Trophoblast cell (in vitro differentiated cells and primary cell): ENCODE measurements around the gene VSIG8.

Source experiments
- DNase-seq, 2 donors: peaks; one replicate each; pipeline ENCODE4 v3.0.0-alpha.2; 2016
- H2AFZ ChIP-seq: 2 replicates; pipeline ENCODE4 v1.6.1; 2013; ENCODE audit warnings: low read length, moderate library complexity, mild to moderate bottlenecking; ENCODE audit not compliant: insufficient read depth, poor library complexity
- H2AK5ac ChIP-seq: 2 replicates; pipeline ENCODE4 v1.6.1; 2013; ENCODE audit warnings: mild to moderate bottlenecking, low read length
- H2BK120ac ChIP-seq: 2 replicates; pipeline ENCODE4 v1.6.1; 2013; ENCODE audit warnings: low read length, mild to moderate bottlenecking, moderate library complexity; ENCODE audit not compliant: insufficient read depth, poor library complexity
- H2BK12ac ChIP-seq: 2 replicates; pipeline ENCODE4 v1.6.1; 2013; ENCODE audit warnings: mild to moderate bottlenecking, low read length, moderate library complexity
- H2BK5ac ChIP-seq: 2 replicates; pipeline ENCODE4 v1.6.1; 2013; ENCODE audit warnings: low read length, low read depth, moderate library complexity, mild to moderate bottlenecking; ENCODE audit not compliant: poor library complexity
- H3K14ac ChIP-seq: 2 replicates; pipeline ENCODE4 v1.6.1; 2013; ENCODE audit warnings: mild to moderate bottlenecking, low read length
- H3K18ac ChIP-seq: 2 replicates; pipeline ENCODE4 v1.6.1; 2013; ENCODE audit warnings: mild to moderate bottlenecking, low read length
- H3K23ac ChIP-seq: 2 replicates; pipeline ENCODE4 v1.6.1; 2013; ENCODE audit warnings: low read length
- H3K27ac ChIP-seq: 2 replicates; pipeline ENCODE4 v1.5.1; 2013; ENCODE audit warnings: low read depth, mild to moderate bottlenecking, inconsistent platforms, low read length, moderate library complexity
- H3K27me3 ChIP-seq: 2 replicates; pipeline ENCODE4 v1.6.1; 2013; ENCODE audit warnings: inconsistent platforms, mild to moderate bottlenecking, low read length, moderate library complexity; ENCODE audit not compliant: insufficient read depth
- H3K36me3 ChIP-seq, 2 experiments: 1 replicate in 1 of 2; 2 replicates in 1 of 2; pipeline ENCODE4 v1.6.1; 2013; ENCODE audit warnings: low read length in 2 of 2, mild to moderate bottlenecking in 2 of 2, moderate library complexity in 1 of 2; ENCODE audit not compliant: insufficient read depth in 2 of 2, control insufficient read depth in 1 of 2
- H3K4ac ChIP-seq: 2 replicates; pipeline ENCODE4 v1.6.1; 2013; ENCODE audit warnings: low read depth, mild to moderate bottlenecking, low read length, moderate library complexity
- H3K4me1 ChIP-seq, 2 experiments: 1 replicate in 1 of 2; 2 replicates in 1 of 2; pipeline ENCODE4 v1.6.1; 2013; ENCODE audit warnings: low read length in 2 of 2, mild to moderate bottlenecking in 2 of 2, moderate library complexity in 1 of 2; ENCODE audit not compliant: insufficient read depth in 2 of 2, control insufficient read depth in 1 of 2
- H3K4me2 ChIP-seq: 2 replicates; pipeline ENCODE4 v1.6.1; 2013; ENCODE audit warnings: inconsistent platforms, mild to moderate bottlenecking, low read length, moderate library complexity
- H3K4me3 ChIP-seq: 2 replicates; pipeline ENCODE4 v1.5.1; 2013; ENCODE audit warnings: mild to moderate bottlenecking, low read depth, low read length, inconsistent platforms
- H3K79me1 ChIP-seq: one replicate; pipeline ENCODE4 v1.6.1; 2013; ENCODE audit warnings: low read length
- H3K79me2 ChIP-seq: 2 replicates; pipeline ENCODE4 v1.6.1; 2013; ENCODE audit warnings: low read length, mild to moderate bottlenecking; ENCODE audit not compliant: control insufficient read depth, insufficient read depth, poor library complexity
- H3K9ac ChIP-seq: 2 replicates; pipeline ENCODE4 v1.6.1; 2013; ENCODE audit warnings: mild to moderate bottlenecking, low read length
- H3K9me3 ChIP-seq: 2 replicates; pipeline ENCODE4 v1.6.1; 2013; ENCODE audit warnings: low read depth, mild to moderate bottlenecking, control low read depth, inconsistent platforms, low read length; ENCODE audit not compliant: insufficient read depth
- H4K12ac ChIP-seq: 2 replicates; pipeline ENCODE4 v1.6.1; 2013; ENCODE audit warnings: low read depth, mild to moderate bottlenecking, low read length, moderate library complexity
- H4K8ac ChIP-seq: 2 replicates; pipeline ENCODE4 v1.6.1; 2013; ENCODE audit warnings: low read depth, mild to moderate bottlenecking, low read length, moderate library complexity
- H4K91ac ChIP-seq: one replicate; pipeline ENCODE4 v1.6.1; 2013; ENCODE audit warnings: low read depth, mild to moderate bottlenecking, low read length, moderate library complexity
- WGBS: extraction: QIAGEN DNeasy Blood & Tissue Kit; methylation state at CpG from one replicate; pipeline ENCODE4 v1.1.7; 2013; ENCODE audit warnings: missing lambda C conversion rate; ENCODE audit not compliant: insufficient read length, insufficient coverage; ENCODE audit errors: extremely low coverage; 5-methylcytosine and 5-hydroxymethylcytosine counted together

VSIG8 gene

GRCh38 chr1:159864262-159864661 lies 1.8 kb upstream of the VSIG8 start:
- Histone ChIP-seq H3K79me2 (no peaks in the 10 kb centered on the region), H4K91ac (no peak overlapping the region), H2AK5ac (no peak overlapping the region), H3K9ac (no peak overlapping the region), H4K8ac (no peak overlapping the region), H2BK12ac (no peak overlapping the region), H3K14ac (no peak overlapping the region), H3K4me1 (peaks cover 0 to 6% of the 10 kb centered on the region in 2 experiments), H3K4me3 (no peak overlapping the region), H2AFZ (no peak overlapping the region), H3K23ac (no peak overlapping the region), H3K36me3 (no peaks in the 10 kb centered on the region), H3K79me1 (no peaks in the 10 kb centered on the region), H3K27ac (no peak overlapping the region), H2BK120ac (no peak overlapping the region), H3K4me2 (no peak overlapping the region), H3K27me3 (no peaks in the 10 kb centered on the region), H3K4ac (no peak overlapping the region), H3K18ac (no peak overlapping the region), H2BK5ac (no peak overlapping the region), H4K12ac (no peak overlapping the region), H3K9me3 (no peaks in the 10 kb centered on the region)
- no peak for DNase-seq
- 100% methylated on average over 1 of the region's 2 CpGs for WGBS

GRCh38 chr1:159862031-159862430 lies 426 bp downstream of the VSIG8 start:
- Histone ChIP-seq H3K14ac (no peak overlapping the region), H3K9ac (no peak overlapping the region), H4K12ac (no peak overlapping the region), H4K8ac (no peak overlapping the region), H3K9me3 (peaks cover 2% of the 10 kb centered on the region), H3K4ac (no peak overlapping the region), H4K91ac (no peak overlapping the region), H3K4me3 (no peak overlapping the region), H3K4me2 (no peak overlapping the region), H2BK120ac (no peak overlapping the region), H3K36me3 (no peaks in the 10 kb centered on the region), H2AK5ac (no peak overlapping the region), H2BK5ac (no peak overlapping the region), H3K79me1 (no peaks in the 10 kb centered on the region), H3K18ac (no peak overlapping the region), H3K27ac (no peak overlapping the region), H3K79me2 (no peaks in the 10 kb centered on the region), H3K23ac (no peak overlapping the region), H2AFZ (no peak overlapping the region), H3K27me3 (no peaks in the 10 kb centered on the region), H3K4me1 (no peaks in the 10 kb centered on the region), H2BK12ac (no peak overlapping the region)
- no CpG with 5 or more reads among the region's 5 CpGs for WGBS
- no peak for DNase-seq

- Histone ChIP-seq H2BK12ac (no peak overlapping the region), H3K27ac (no peak overlapping the region), H2AFZ (no peak overlapping the region)
Measured at GRCh38 chr1:159861218-159861617, 1.2 kb downstream of the VSIG8 start.

GRCh38 chr1:159860456-159860855 lies 2.0 kb downstream of the VSIG8 start:
- no peak overlapping the region for H2AFZ ChIP-seq
- no peaks in the 10 kb centered on the region for H3K79me1 ChIP-seq
- no peak overlapping the region for H2BK120ac ChIP-seq
- H2AK5ac ChIP-seq, result no peak overlapping the region
- H3K36me3 ChIP-seq, result no peaks in the 10 kb centered on the region
- no peak overlapping the region for H3K23ac ChIP-seq
- no peaks in the 10 kb centered on the region for H3K4me1 ChIP-seq
- H2BK12ac ChIP-seq, result no peak overlapping the region
- WGBS, result no CpG with 5 or more reads among the region's 3 CpGs
- H3K4me3 ChIP-seq, result no peak overlapping the region
- no peak overlapping the region for H4K8ac ChIP-seq
- no peak overlapping the region for H2BK5ac ChIP-seq
- H3K27me3 ChIP-seq, result peaks cover 6% of the 10 kb centered on the region
- no peak overlapping the region for H4K91ac ChIP-seq
- H3K79me2 ChIP-seq, result no peaks in the 10 kb centered on the region
- no peak for DNase-seq
- H3K9me3 ChIP-seq, result peaks cover 5% of the 10 kb centered on the region
- H3K18ac ChIP-seq, result no peak overlapping the region
- no peak overlapping the region for H3K9ac ChIP-seq
- no peak overlapping the region for H4K12ac ChIP-seq
- no peak overlapping the region for H3K27ac ChIP-seq
- H3K4me2 ChIP-seq, result no peak overlapping the region
- H3K4ac ChIP-seq, result no peak overlapping the region
- no peak overlapping the region for H3K14ac ChIP-seq

More at GRCh38 chr1:159861218-159861617, 1.2 kb downstream of the VSIG8 start:
- no peak overlapping the region for H3K9ac ChIP-seq
- H3K4me1 ChIP-seq, result no peaks in the 10 kb centered on the region
- DNase-seq, result no peak
- H3K23ac ChIP-seq, result no peak overlapping the region
- no peak overlapping the region for H2AK5ac ChIP-seq
- no peaks in the 10 kb centered on the region for H3K27me3 ChIP-seq
- H3K4me3 ChIP-seq, result no peak overlapping the region
- H3K79me2 ChIP-seq, result no peaks in the 10 kb centered on the region
- no peak overlapping the region for H2BK5ac ChIP-seq
- H4K91ac ChIP-seq, result no peak overlapping the region
- H3K14ac ChIP-seq, result no peak overlapping the region
- no peaks in the 10 kb centered on the region for H3K36me3 ChIP-seq
- H3K9me3 ChIP-seq, result peaks cover 2% of the 10 kb centered on the region
- H2BK120ac ChIP-seq, result no peak overlapping the region
- no peak overlapping the region for H4K8ac ChIP-seq
- H3K79me1 ChIP-seq, result no peaks in the 10 kb centered on the region
- no peak overlapping the region for H3K4ac ChIP-seq
- no peak overlapping the region for H3K18ac ChIP-seq
- H4K12ac ChIP-seq, result no peak overlapping the region
- H3K4me2 ChIP-seq, result no peak overlapping the region
- WGBS, result no CpG with 5 or more reads among the region's 8 CpGs
